Ishikawa (cell line): ENCODE data around the gene C20orf96.
A peak's percentile ranks its signal among the peaks of the same experiment; 100 is the strongest.

Experiments used
- CEBPB ChIP-seq: IDR thresholded peaks from 2 replicates; pipeline ENCODE4 v1.6.1; 2012
- CREB1 ChIP-seq: IDR thresholded peaks from 2 replicates; pipeline ENCODE4 v1.6.1; 2012; ENCODE audit warnings: low read depth
- EGR1 ChIP-seq: IDR thresholded peaks from 2 replicates; pipeline ENCODE4 v1.6.1; 2012
- EP300 ChIP-seq: IDR thresholded peaks from 2 replicates; pipeline ENCODE4 v1.6.1; 2012; ENCODE audit warnings: borderline replicate concordance
- FOXM1 ChIP-seq: IDR thresholded peaks from 2 replicates; pipeline ENCODE4 v1.6.1; 2012; ENCODE audit warnings: low read depth, borderline replicate concordance
- NFIC ChIP-seq: IDR thresholded peaks from 2 replicates; pipeline ENCODE4 v1.6.1; 2012
- RAD21 ChIP-seq: IDR thresholded peaks from 2 replicates; pipeline ENCODE4 v1.6.1; 2012; ENCODE audit warnings: low read depth
- TAF1 ChIP-seq: IDR thresholded peaks from 2 replicates; pipeline ENCODE4 v1.6.1; 2012; ENCODE audit warnings: low read depth, mild to moderate bottlenecking
- TCF12 ChIP-seq: IDR thresholded peaks from 2 replicates; pipeline ENCODE4 v1.6.1; 2012; ENCODE audit warnings: low read depth
- TEAD4 ChIP-seq: IDR thresholded peaks from 2 replicates; pipeline ENCODE4 v1.6.1; 2012
- YY1 ChIP-seq: IDR thresholded peaks from 2 replicates; pipeline ENCODE4 v1.6.1; 2012; ENCODE audit warnings: low read depth
- ZBTB7A ChIP-seq: IDR thresholded peaks from 2 replicates; pipeline ENCODE4 v1.6.1; 2012; ENCODE audit warnings: low read depth
- TF ChIP-seq, protein P1 (sequence below): IDR thresholded peaks from 2 replicates; pipeline ENCODE4 v1.6.1; 2012
- TF ChIP-seq, protein P2 (sequence below): IDR thresholded peaks from 2 replicates; pipeline ENCODE4 v1.6.1; 2012; ENCODE audit warnings: low read depth, mild to moderate bottlenecking
- TF ChIP-seq, protein P3 (sequence below): IDR thresholded peaks from 2 replicates; pipeline ENCODE4 v1.6.1; 2012

The C20orf96 gene

DNA sequence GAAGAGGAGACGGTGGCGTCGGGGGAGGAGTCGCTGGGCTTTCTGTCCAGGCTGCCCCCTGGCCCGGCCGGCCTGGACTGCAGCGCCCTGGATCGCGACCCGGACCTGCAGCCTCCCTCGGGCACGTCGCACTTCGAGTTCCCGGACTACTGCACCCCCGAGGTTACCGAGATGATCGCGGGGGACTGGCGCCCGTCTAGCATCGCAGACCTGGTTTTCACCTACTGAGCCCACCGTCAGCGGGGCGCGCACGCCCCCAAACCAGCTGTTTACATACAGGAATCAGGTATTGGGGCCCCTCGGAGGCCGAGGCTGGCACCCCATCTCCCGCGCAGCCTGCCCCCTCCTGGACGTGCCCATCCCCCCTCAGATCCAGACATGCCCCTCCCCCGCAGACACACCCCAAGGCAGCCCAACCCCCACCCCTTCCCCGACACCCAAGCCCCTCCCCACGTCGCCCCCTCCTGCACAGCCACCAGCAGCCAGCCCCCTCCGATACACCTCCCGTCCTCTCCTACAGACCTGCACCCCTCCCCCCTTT is 36.2 kb upstream of the C20orf96 start:
- no peak for TF ChIP-seq RAD21
- no peak for TF ChIP-seq ZBTB7A
- no peak for TF ChIP-seq EGR1
- no peak for TF ChIP-seq FOXM1
- no peak for TF ChIP-seq EP300
- no peak for TF ChIP-seq NFIC
- TF ChIP-seq, protein P1, sequence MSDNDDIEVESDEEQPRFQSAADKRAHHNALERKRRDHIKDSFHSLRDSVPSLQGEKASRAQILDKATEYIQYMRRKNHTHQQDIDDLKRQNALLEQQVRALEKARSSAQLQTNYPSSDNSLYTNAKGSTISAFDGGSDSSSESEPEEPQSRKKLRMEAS, result no peak
- no peak for TF ChIP-seq TEAD4
- TF ChIP-seq, protein P2, sequence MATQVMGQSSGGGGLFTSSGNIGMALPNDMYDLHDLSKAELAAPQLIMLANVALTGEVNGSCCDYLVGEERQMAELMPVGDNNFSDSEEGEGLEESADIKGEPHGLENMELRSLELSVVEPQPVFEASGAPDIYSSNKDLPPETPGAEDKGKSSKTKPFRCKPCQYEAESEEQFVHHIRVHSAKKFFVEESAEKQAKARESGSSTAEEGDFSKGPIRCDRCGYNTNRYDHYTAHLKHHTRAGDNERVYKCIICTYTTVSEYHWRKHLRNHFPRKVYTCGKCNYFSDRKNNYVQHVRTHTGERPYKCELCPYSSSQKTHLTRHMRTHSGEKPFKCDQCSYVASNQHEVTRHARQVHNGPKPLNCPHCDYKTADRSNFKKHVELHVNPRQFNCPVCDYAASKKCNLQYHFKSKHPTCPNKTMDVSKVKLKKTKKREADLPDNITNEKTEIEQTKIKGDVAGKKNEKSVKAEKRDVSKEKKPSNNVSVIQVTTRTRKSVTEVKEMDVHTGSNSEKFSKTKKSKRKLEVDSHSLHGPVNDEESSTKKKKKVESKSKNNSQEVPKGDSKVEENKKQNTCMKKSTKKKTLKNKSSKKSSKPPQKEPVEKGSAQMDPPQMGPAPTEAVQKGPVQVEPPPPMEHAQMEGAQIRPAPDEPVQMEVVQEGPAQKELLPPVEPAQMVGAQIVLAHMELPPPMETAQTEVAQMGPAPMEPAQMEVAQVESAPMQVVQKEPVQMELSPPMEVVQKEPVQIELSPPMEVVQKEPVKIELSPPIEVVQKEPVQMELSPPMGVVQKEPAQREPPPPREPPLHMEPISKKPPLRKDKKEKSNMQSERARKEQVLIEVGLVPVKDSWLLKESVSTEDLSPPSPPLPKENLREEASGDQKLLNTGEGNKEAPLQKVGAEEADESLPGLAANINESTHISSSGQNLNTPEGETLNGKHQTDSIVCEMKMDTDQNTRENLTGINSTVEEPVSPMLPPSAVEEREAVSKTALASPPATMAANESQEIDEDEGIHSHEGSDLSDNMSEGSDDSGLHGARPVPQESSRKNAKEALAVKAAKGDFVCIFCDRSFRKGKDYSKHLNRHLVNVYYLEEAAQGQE, result no peak
- TF ChIP-seq, protein P3, sequence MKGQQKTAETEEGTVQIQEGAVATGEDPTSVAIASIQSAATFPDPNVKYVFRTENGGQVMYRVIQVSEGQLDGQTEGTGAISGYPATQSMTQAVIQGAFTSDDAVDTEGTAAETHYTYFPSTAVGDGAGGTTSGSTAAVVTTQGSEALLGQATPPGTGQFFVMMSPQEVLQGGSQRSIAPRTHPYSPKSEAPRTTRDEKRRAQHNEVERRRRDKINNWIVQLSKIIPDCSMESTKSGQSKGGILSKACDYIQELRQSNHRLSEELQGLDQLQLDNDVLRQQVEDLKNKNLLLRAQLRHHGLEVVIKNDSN, result no peak
- no peak for TF ChIP-seq YY1
- TF ChIP-seq TCF12, result no peak
- no peak for TF ChIP-seq CREB1

DNA sequence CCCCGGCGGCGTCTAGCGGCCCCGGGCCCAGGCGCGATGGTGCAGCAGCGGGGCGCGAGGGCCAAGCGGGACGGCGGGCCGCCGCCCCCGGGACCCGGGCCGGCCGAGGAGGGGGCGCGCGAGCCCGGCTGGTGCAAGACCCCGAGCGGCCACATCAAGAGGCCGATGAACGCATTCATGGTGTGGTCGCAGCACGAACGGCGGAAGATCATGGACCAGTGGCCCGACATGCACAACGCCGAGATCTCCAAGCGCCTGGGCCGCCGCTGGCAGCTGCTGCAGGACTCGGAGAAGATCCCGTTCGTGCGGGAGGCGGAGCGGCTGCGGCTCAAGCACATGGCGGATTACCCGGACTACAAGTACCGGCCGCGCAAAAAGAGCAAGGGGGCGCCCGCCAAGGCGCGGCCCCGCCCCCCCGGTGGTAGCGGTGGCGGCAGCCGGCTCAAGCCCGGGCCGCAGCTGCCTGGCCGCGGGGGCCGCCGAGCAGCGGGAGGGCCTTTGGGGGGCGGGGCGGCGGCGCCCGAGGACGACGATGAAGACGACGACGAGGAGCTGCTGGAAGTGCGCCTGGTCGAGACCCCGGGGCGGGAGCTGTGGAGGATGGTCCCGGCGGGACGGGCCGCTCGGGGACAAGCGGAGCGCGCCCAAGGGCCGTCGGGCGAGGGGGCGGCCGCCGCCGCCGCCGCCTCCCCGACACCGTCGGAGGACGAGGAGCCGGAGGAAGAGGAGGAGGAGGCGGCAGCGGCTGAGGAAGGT is 35.5 kb upstream of the C20orf96 start:
- TF ChIP-seq, protein P1, result peak; percentile 9; the same call in 1 of the 2 replicates
- no peak for TF ChIP-seq TCF12
- TF ChIP-seq EGR1, result no peak
- TF ChIP-seq, protein P2, result no peak
- no peak for TF ChIP-seq EP300
- TF ChIP-seq, protein P3, result no peak
- TF ChIP-seq ZBTB7A, result 0 out of 2 replicates have a peak, but pooled peaks have one; percentile 10

DNA sequence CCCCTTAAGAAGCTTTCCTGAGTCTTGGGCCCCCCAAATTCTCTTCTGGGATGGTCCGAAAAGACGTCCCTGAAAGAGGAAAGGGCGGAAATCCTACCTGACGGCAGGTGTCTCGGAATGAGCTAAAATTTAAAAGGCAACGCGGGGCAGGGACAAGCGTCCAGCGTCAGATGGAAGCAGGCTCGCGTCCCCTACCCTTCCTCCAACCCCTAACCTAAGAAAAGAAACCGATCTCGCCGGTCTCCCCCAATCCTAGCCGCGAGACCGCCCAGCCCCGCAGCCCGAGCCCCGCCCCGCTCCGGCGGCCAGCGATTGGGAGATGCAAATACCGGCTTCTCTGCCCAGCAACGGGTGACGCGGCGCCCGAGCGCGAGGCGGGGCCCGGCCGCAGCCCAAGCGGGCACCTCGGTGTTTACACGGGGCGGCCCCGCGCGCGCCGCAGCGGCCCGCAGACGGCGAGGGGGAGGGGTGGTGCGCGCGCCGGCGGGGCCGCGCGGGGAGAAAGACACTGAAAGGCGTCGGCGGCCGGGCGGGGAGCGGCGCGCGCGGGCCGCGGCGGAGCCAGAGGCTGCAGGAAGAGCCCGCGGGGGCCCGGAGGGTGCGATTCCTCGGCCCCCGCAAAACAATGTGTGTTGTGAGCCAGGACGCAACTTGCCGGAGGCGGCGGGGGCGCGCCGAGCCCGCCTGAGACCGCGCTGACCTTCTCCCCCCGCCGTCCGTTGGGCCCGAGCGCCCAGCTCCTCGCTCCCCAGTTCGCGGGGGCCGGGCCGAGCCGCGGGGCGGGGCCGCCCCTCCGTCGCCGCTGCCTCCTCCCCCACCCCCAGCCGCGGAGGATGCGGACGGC is 34.7 kb upstream of the C20orf96 start, which contains the start of gene SOX12:
Gene SOX12 (plus strand): TSS at position 508 of the 844 bp plus-strand sequence. CDS start 373 bp downstream, outside the sequence.
- peak; percentile 9; the same call in 1 of the 2 replicates for TF ChIP-seq TCF12
- no peak for TF ChIP-seq FOXM1
- TF ChIP-seq, protein P1, result no peak; the same call in 1 of the 2 replicates
- TF ChIP-seq EGR1, result peak; percentile 60; the same call in 1 of the 2 replicates
- peak; percentile 20; the same call in 1 of the 2 replicates for TF ChIP-seq TAF1
- no peak for TF ChIP-seq TEAD4
- no peak for TF ChIP-seq RAD21
- TF ChIP-seq, protein P3, result no peak
- no peak; the same call in 1 of the 2 replicates for TF ChIP-seq NFIC
- TF ChIP-seq ZBTB7A, result peak; percentile 29; the same call in 1 of the 2 replicates
- TF ChIP-seq CEBPB, result no peak
- TF ChIP-seq EP300, result peak; percentile 11; the same call in 1 of the 2 replicates
- TF ChIP-seq CREB1, result peak; percentile 89
- TF ChIP-seq, protein P2, result no peak
- TF ChIP-seq YY1, result no peak
